H1 (cell line): Measurements from ENCODE around the gene NEGR1.

Source experiments
- CHD7 ChIP-seq: fragments of 300-600 bp; sonication (generic); IDR thresholded peaks from 2 replicates; pipeline ENCODE4 v1.7.1; 2012; ENCODE audit warnings: low read length, moderate library complexity, mild to moderate bottlenecking, inconsistent platforms; ENCODE audit not compliant: insufficient replicate concordance
- CTCF ChIP-seq, 3 experiments: IDR thresholded peaks; 1 replicate in 2 of 3; 2 replicates in 1 of 3; pipeline versions ENCODE4 v1.5.1 to v1.6.1; 2011; ENCODE audit warnings: low read length in 3 of 3, mild to moderate bottlenecking in 3 of 3, inconsistent platforms in 2 of 3, low read depth in 1 of 3, moderate library complexity in 1 of 3; ENCODE audit not compliant: insufficient read depth in 1 of 3; ENCODE audit errors: control extremely low read depth in 1 of 3
- EZH2 ChIP-seq: fragments of 200-600 bp; sonication (generic); IDR thresholded peaks from 2 replicates; pipeline ENCODE4 v1.7.1; 2012; ENCODE audit warnings: low read depth, mild to moderate bottlenecking, moderate library complexity, low read length, inconsistent platforms; ENCODE audit not compliant: severe bottlenecking
- POLR2A ChIP-seq, 2 experiments: IDR thresholded peaks; 1 replicate in 1 of 2; 2 replicates in 1 of 2; pipeline ENCODE4 v1.6.1; 2011; ENCODE audit warnings: low read depth in 2 of 2, low read length in 2 of 2, mild to moderate bottlenecking in 2 of 2; ENCODE audit errors: control extremely low read depth in 1 of 2
- POLR2AphosphoS5 ChIP-seq: IDR thresholded peaks from 2 replicates; pipeline ENCODE4 v1.6.1; 2011; ENCODE audit warnings: low read depth, low read length
- RFX5 ChIP-seq: IDR thresholded peaks from 2 replicates; pipeline ENCODE4 v1.6.1; 2011; ENCODE audit warnings: low read depth, low read length, improper control_type of control experiment, borderline replicate concordance
- RNF2 ChIP-seq: fragments of 200-900, 300-1000 bp; sonication (generic); IDR thresholded peaks from 2 replicates; pipeline ENCODE4 v1.7.1; 2016; ENCODE audit warnings: borderline replicate concordance, low read depth, mild to moderate bottlenecking, antibody characterized with exemption, low read length; ENCODE audit not compliant: poor library complexity, severe bottlenecking; ENCODE audit errors: missing control alignments
- SP2 ChIP-seq: IDR thresholded peaks from 2 replicates; pipeline ENCODE4 v1.6.1; 2012; ENCODE audit warnings: mild to moderate bottlenecking, low read length, inconsistent platforms
- TAF1 ChIP-seq: IDR thresholded peaks from 2 replicates; pipeline ENCODE4 v1.6.1; 2011; ENCODE audit warnings: mild to moderate bottlenecking, low read depth, low read length
- TEAD4 ChIP-seq: IDR thresholded peaks from 2 replicates; pipeline ENCODE4 v1.6.1; 2012; ENCODE audit warnings: low read depth, low read length, inconsistent platforms, mixed read lengths

- no peak for TF ChIP-seq CTCF (IDR thresholded peaks at IDR 0.05; ENCODE audit: control extremely low read depth in 1 of 3, insufficient read depth in 1 of 3, low read depth in 1 of 3, low read length in 3 of 3)
- no peak for TF ChIP-seq TEAD4
- no peak for TF ChIP-seq SP2
- no peak for TF ChIP-seq EZH2
- no peak for TF ChIP-seq POLR2AphosphoS5
- no peak for TF ChIP-seq POLR2A (IDR thresholded peaks at IDR 0.05; ENCODE audit: control extremely low read depth in 1 of 2, low read depth in 2 of 2, low read length in 2 of 2)
- TF ChIP-seq RFX5, result no peak
- no peak for TF ChIP-seq CHD7
- no peak for TF ChIP-seq RNF2
- no peak for TF ChIP-seq TAF1
Measured at GRCh38 chr1:71836904-71837303, 445.4 kb downstream of the NEGR1 start.
